Esophagus muscularis mucosa (tissue), 3 donors: ENCODE results near the gene NOXA1.

Source experiments
- POLR2A ChIP-seq: fragments of 450-650 bp; IDR thresholded peaks from one replicate; pipeline ENCODE4 v1.6.1; 2017; ENCODE audit warnings: antibody characterized with exemption, moderate library complexity, mild to moderate bottlenecking, low read depth
- POLR2AphosphoS5 ChIP-seq, 2 donors: sonication (generic); formaldehyde crosslinking; IDR thresholded peaks; one replicate each; pipeline ENCODE4 v1.6.1; 2017; ENCODE audit warnings: antibody characterized with exemption in 2 of 2
- TF ChIP-seq, protein P1 (sequence below), 3 experiments: fragments of 200-600 bp in 2 of 3; fragments of 450-650 bp in 1 of 3; sonication (generic) in 2 of 3; IDR thresholded peaks; one replicate each; pipeline ENCODE4 v1.5.1; 2017 to 2019; ENCODE audit warnings: antibody characterized with exemption in 3 of 3, mild to moderate bottlenecking in 2 of 3, moderate library complexity in 1 of 3

DNA sequence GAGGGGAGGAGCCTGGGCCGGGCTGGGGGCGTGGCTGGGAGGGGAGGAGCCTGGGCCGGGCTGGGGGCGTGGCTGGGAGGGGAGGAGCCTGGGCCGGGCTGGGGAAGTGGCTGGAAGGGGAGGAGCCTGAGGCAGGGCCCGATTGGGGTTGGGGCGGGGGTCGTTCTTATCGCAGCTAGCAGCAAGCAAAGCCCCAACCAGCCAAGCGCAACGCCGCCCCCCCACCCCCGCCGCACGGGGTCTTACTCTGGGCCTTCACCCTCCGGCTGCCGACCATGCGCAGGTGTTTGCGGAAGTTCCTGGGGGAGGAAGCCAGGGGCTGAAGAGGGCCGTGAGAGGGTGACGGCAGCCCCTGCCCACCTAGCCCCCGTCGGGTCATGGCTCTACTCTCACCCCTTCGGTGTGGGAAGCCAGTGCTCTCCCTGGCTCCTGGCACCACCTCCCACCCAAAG lies 31.0 kb downstream of the NOXA1 start:
- TF ChIP-seq, protein P1, sequence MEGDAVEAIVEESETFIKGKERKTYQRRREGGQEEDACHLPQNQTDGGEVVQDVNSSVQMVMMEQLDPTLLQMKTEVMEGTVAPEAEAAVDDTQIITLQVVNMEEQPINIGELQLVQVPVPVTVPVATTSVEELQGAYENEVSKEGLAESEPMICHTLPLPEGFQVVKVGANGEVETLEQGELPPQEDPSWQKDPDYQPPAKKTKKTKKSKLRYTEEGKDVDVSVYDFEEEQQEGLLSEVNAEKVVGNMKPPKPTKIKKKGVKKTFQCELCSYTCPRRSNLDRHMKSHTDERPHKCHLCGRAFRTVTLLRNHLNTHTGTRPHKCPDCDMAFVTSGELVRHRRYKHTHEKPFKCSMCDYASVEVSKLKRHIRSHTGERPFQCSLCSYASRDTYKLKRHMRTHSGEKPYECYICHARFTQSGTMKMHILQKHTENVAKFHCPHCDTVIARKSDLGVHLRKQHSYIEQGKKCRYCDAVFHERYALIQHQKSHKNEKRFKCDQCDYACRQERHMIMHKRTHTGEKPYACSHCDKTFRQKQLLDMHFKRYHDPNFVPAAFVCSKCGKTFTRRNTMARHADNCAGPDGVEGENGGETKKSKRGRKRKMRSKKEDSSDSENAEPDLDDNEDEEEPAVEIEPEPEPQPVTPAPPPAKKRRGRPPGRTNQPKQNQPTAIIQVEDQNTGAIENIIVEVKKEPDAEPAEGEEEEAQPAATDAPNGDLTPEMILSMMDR (IDR thresholded peaks at IDR 0.05) = no peak
- TF ChIP-seq POLR2A (no peak), POLR2AphosphoS5 (IDR thresholded peaks at IDR 0.05) (no peak)
